Measurements from ENCODE around the gene ZNF324. TPM values are rescaled to one million over a fixed set of nuclear protein-coding genes. Genes with fewer than 3 reads are reported as not detected.
"Not testable (repeated sequence)": the region's sequence is repeated elsewhere in the genome, so short reads cannot be mapped to it uniquely, and the experiment has no call there.

ZNF324 gene
- total RNA-seq, 1 donor from 2014 or later: 13.1 TPM

GRCh38 chr19:58480481-58480830 is 13.6 kb downstream of the ZNF324 start:
- no peak overlapping the region for H3K27ac Mint-ChIP-seq
- H3K9me3 Mint-ChIP-seq: no peaks in the 10 kb centered on the region
- DNase-seq (no peak), ATAC-seq (ENCODE audit: low read depth) (no peak)
- no peaks in the 10 kb centered on the region for H3K27me3 Mint-ChIP-seq
- POLR2A ChIA-PET: no interaction called here
- no peak overlapping the region for H3K4me3 Mint-ChIP-seq
- H3K36me3 Mint-ChIP-seq (ENCODE audit: low read depth): peaks cover 13% of the 10 kb centered on the region
- intact Hi-C loops (cut with micrococcal nuclease): no loop called here
- TF ChIP-seq CTCF (IDR thresholded peaks at IDR 0.05): no peak
- peaks cover 9% of the 10 kb centered on the region for H3K4me1 Mint-ChIP-seq
- CTCF ChIA-PET: no interaction called here

- Mint-ChIP-seq H3K27me3 (no peaks in the 10 kb centered on the region), H3K4me1 (peaks cover 9% of the 10 kb centered on the region), H3K4me3 (no peak overlapping the region), H3K36me3 (ENCODE audit: low read depth) (peaks cover 11% of the 10 kb centered on the region), H3K9me3 (no peaks in the 10 kb centered on the region), H3K27ac (no peak overlapping the region)
- ATAC-seq (ENCODE audit: low read depth): no peak
- CTCF ChIA-PET: no interaction called here
- intact Hi-C loops (cut with micrococcal nuclease): no loop called here
- no peak for TF ChIP-seq CTCF (IDR thresholded peaks at IDR 0.05)
- POLR2A ChIA-PET: no interaction called here
- DNase-seq: no peak
Measured at GRCh38 chr19:58480831-58481230, 14.0 kb downstream of the ZNF324 start.

- ATAC-seq (ENCODE audit: low read depth) (no peak), DNase-seq (no peak)
- Mint-ChIP-seq H3K4me1 (no peaks in the 10 kb centered on the region), H3K27me3 (no peaks in the 10 kb centered on the region), H3K27ac (no peak overlapping the region), H3K36me3 (ENCODE audit: low read depth) (peaks cover 10% of the 10 kb centered on the region), H3K4me3 (no peak overlapping the region), H3K9me3 (no peaks in the 10 kb centered on the region)
- ChIA-PET POLR2A (no interaction called here), CTCF (no interaction called here)
- intact Hi-C loops (cut with micrococcal nuclease): no loop called here
- TF ChIP-seq CTCF (IDR thresholded peaks at IDR 0.05): no peak
Measured at GRCh38 chr19:58482372-58482771, 15.5 kb downstream of the ZNF324 start.

GRCh38 chr19:58483776-58484175 is 16.9 kb downstream of the ZNF324 start:
- no peak for TF ChIP-seq CTCF (IDR thresholded peaks at IDR 0.05)
- ChIA-PET CTCF (interaction anchor here (0.7 kb wide), 1 partner anchor 77 kb away, joined by 4 read pairs; no protein-coding TSS in a partner anchor), POLR2A (interaction anchor here (0.8 kb wide), 1 partner anchor 30 kb away, joined by 6 read pairs; no protein-coding TSS in a partner anchor)
- Mint-ChIP-seq H3K9me3 (no peaks in the 10 kb centered on the region), H3K27me3 (no peaks in the 10 kb centered on the region), H3K36me3 (ENCODE audit: low read depth) (peaks cover 10% of the 10 kb centered on the region), H3K27ac (no peak overlapping the region), H3K4me1 (no peaks in the 10 kb centered on the region), H3K4me3 (no peak overlapping the region)
- intact Hi-C loops (cut with micrococcal nuclease): no loop called here
- DNase-seq: no peak
- no peak for ATAC-seq (ENCODE audit: low read depth)

- intact Hi-C loops (cut with micrococcal nuclease); DNase-seq; H3K36me3 Mint-ChIP-seq (ENCODE audit: low read depth); H3K4me3 Mint-ChIP-seq; H3K27ac Mint-ChIP-seq; H3K9me3 Mint-ChIP-seq; H3K4me1 Mint-ChIP-seq; ATAC-seq (ENCODE audit: low read depth); H3K27me3 Mint-ChIP-seq: not testable (repeated sequence)
- CTCF ChIA-PET: interaction anchor here (0.7 kb wide), 1 partner anchor 77 kb away, joined by 4 read pairs; no protein-coding TSS in a partner anchor
- POLR2A ChIA-PET: interaction anchor here (0.6 to 0.8 kb wide), 2 partner anchors 30 to 65 kb away, joined by 3 to 6 read pairs; no protein-coding TSS in a partner anchor
Measured at GRCh38 chr19:58484349-58484748, 17.5 kb downstream of the ZNF324 start.

GRCh38 chr19:58491393-58491792 is 24.5 kb downstream of the ZNF324 start:
- TF ChIP-seq CTCF (IDR thresholded peaks at IDR 0.05): no peak
- H3K4me3 Mint-ChIP-seq: no peak overlapping the region
- no peak overlapping the region for H3K27ac Mint-ChIP-seq
- ATAC-seq (ENCODE audit: low read depth): no peak
- H3K36me3 Mint-ChIP-seq (ENCODE audit: low read depth): no peaks in the 10 kb centered on the region
- H3K4me1 Mint-ChIP-seq: no peaks in the 10 kb centered on the region
- ChIA-PET CTCF (no interaction called here), POLR2A (interaction anchor here (0.5 kb wide), 1 partner anchor 1035 kb away, joined by 4 read pairs; the partner anchor contains the start of gene VN1R1)
- no peaks in the 10 kb centered on the region for H3K27me3 Mint-ChIP-seq
- intact Hi-C loops (cut with micrococcal nuclease): no loop called here
- H3K9me3 Mint-ChIP-seq: no peaks in the 10 kb centered on the region
- no peak for DNase-seq

Data from activated B cell treated with CpG ODN at 0.5 μM for 24 hours (primary cell).